ENCODE results near the gene SLC38A8.

- TF ChIP-seq CTCF (conservative IDR thresholded peaks at IDR 0.05; ENCODE audit: low read length) (no peak), EZH2phosphoT487 (IDR thresholded peaks at IDR 0.05; ENCODE audit: borderline replicate concordance, low read depth, low read length) (no peak)
These were observed 6.5 kb downstream of the SLC38A8 start for GRCh38 chr16:84036131-84036530.

All from OCI-LY7 (cell line).